H7 (cell line): ENCODE data around the gene THAP7. TPM values are rescaled to one million over a fixed set of nuclear protein-coding genes. Genes with fewer than 3 reads are reported as not detected.

Source experiments
- DNase-seq: peaks from one replicate; pipeline ENCODE4 v3.0.0; 2012
- H3K27me3 ChIP-seq: 2 replicates; pipeline ENCODE4 v1.6.0; 2011; ENCODE audit warnings: mild to moderate bottlenecking, low read length; ENCODE audit not compliant: control insufficient read depth, insufficient read depth
- H3K36me3 ChIP-seq: replicated peaks from 2 replicates; pipeline ENCODE4 v1.5.1; 2011; ENCODE audit warnings: low read length; ENCODE audit not compliant: control insufficient read depth, insufficient read depth
- H3K4me3 ChIP-seq: 2 replicates; pipeline ENCODE4 v1.5.1; 2011; ENCODE audit warnings: low read depth, mild to moderate bottlenecking, control low read depth, low read length, moderate library complexity; ENCODE audit not compliant: insufficient read depth
- total RNA-seq: library from RNA; depleted of rRNA; stranded (reverse); fragments of >200 nt; shearing (Covaris generic); gene quantifications from 2 replicates; pipeline ENCODE4 v1.2.3, GENCODE V29; 2014

THAP7 gene
- total RNA-seq, 1 experiment from 2014 or later = 42.7 TPM

DNA sequence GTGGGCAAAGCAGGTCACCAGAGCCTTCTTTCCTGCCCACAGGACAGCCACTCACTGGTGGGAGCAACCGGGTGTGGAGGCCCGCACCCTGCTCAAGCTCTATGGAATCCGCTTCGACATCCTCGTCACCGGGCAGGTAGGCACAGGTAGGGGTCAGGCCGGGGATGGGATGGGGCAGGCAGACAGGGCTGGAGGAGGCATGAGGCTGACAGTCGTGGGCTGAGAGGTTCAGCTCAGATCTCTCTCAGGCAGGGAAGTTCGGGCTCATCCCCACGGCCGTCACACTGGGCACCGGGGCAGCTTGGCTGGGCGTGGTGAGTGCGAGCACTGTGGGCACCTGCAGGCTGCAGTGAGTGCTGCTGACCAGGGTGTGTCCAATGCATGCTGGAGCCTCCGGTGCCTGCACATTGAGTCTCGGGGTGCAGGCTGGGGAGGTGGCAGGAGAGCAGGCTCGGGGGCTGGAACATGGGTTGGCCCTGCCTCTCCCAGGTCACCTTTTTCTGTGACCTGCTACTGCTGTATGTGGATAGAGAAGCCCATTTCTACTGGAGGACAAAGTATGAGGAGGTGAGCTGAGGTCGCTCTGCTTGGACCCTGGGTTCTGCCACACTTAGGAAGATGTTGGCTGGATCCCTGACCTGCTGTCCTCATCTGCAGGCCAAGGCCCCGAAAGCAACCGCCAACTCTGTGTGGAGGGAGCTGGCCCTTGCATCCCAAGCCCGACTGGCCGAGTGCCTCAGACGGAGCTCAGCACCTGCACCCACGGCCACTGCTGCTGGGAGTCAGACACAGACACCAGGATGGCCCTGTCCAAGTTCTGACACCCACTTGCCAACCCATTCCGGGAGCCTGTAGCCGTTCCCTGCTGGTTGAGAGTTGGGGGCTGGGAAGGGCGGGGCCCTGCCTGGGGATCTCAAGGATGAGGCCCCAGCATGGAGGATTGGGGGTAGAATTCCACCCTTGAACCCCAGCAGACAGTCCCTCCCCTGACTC, 24.1 kb upstream of the THAP7 start:
- DNase-seq = peak; percentile 55
- Histone ChIP-seq H3K27me3 (peaks cover under 1% of the 10 kb centered on the region; the same call in 1 of the 2 replicates), H3K4me3 (no peak overlapping the region), H3K36me3 (no peaks in the 10 kb centered on the region)

DNA sequence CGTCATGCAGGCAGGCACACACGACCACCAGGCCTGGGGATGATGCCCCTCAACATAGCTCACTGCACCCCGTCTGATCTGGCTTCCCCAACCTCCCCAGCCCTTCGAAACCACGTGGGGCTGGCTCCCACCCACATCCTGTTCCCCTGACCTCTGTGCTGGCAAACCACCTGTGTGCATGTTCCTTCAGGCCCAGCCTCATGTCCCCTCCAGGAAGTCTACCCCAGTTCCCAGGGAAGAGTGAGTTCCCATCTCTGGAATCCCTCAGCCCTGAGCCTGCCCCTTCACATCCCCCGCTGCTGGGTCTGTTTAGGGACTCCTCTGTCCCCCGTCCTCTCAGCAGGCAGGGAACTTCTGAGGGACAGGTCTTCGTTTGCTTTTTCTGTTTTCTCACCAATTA, 23.3 kb upstream of the THAP7 start:
- peak; percentile 43 for DNase-seq
- Histone ChIP-seq H3K36me3 (no peaks in the 10 kb centered on the region), H3K4me3 (no peak overlapping the region), H3K27me3 (no peaks in the 10 kb centered on the region)

DNA sequence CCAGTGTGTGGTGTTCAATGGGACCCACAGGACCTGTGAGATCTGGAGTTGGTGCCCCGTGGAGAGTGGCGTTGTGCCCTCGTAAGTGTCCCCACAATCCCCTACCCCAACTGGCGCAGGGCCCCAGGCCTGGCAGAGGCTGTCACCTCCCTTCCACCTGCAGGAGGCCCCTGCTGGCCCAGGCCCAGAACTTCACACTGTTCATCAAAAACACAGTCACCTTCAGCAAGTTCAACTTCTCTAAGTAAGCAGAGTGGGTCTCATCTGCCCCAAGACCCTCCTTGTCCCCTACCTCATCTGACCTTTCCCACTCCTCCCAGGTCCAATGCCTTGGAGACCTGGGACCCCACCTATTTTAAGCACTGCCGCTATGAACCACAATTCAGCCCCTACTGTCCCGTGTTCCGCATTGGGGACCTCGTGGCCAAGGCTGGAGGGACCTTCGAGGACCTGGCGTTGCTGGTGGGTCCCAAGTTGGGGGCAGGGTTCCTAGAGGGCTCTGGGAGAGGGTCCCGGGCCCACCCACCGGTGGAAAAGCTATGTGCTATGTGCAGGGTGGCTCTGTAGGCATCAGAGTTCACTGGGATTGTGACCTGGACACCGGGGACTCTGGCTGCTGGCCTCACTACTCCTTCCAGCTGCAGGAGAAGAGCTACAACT, 21.2 kb upstream of the THAP7 start:
- Histone ChIP-seq H3K4me3 (no peak overlapping the region), H3K36me3 (no peaks in the 10 kb centered on the region), H3K27me3 (no peaks in the 10 kb centered on the region)
- DNase-seq = peak; percentile 72

DNA sequence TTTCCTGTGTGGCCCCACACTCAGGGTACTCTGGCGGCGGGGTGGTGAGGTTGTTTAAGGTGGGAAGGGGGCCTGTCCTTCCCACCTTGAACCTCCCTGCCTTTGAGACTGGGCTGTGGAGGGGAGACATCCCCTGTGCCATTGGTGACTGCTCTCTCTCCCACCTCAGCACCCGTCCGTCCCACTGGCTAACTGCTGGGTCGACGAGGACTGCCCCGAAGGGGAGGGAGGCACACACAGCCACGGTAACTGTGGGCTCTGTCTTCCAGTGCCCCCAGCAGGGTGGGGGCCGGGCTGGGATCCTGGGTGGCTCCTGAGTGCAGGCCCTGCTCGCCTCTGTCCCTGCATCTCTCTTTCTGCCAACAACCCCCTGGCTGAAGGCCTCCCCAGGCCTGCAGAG, 20.6 kb upstream of the THAP7 start:
- H3K36me3 ChIP-seq = no peaks in the 10 kb centered on the region
- DNase-seq = no peak
- H3K27me3 ChIP-seq = no peaks in the 10 kb centered on the region
- no peak overlapping the region for H3K4me3 ChIP-seq

DNA sequence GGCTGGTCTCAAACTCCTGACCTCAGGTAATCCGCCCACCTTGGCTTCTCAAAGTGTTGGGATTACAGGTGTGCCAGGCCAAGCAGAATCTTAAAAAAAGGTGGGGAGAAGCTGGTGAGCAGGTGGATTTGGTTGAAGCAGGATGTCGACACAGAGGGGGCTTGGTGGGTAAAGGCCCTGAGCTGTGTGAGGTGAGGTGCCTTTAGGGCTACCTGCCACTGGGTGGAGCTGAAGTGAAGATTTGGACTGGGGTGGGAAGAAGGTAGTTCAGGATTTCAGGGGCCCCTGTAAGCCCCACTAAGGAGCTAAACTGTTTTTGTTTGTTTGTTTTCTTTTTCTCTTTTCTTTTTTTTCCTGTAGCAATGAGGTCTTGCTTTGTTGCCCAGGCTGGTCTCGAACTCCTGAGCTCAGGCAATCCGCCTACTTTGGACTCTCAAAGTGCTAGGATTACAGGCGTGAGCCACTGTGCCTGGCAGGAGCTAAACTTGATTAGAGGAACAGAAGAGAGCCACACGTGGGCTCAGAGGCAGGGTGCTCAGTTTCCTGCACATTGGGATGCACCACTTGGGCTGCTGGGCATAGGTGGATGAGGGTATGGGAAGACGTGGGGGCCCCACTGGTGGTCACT, 19.0 kb upstream of the THAP7 start:
- no peaks in the 10 kb centered on the region for H3K27me3 ChIP-seq
- DNase-seq = peak; percentile 95
- no peak overlapping the region for H3K4me3 ChIP-seq
- no peaks in the 10 kb centered on the region for H3K36me3 ChIP-seq

DNA sequence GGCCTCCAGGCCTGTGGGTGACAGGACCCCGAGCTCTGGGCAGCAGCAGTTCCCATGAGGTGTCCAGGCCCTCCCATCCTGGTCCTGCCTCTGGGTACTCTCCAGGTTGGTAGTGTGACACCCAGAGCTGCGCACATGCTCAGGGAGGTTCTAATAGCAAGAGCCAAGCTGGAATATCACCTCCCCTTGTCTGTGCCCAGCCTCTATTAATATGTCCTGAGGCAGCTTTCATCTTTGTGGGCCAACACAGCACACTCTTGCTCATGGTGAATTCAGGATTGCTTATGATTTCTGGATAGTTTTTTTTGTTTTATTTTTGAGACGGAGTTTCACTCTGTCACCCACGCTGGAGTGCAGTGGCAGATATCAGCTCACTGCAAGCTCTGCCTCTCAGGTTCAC, 16.4 kb upstream of the THAP7 start:
- H3K27me3 ChIP-seq = no peaks in the 10 kb centered on the region
- H3K4me3 ChIP-seq = no peak overlapping the region
- DNase-seq = no peak
- no peaks in the 10 kb centered on the region for H3K36me3 ChIP-seq

DNA sequence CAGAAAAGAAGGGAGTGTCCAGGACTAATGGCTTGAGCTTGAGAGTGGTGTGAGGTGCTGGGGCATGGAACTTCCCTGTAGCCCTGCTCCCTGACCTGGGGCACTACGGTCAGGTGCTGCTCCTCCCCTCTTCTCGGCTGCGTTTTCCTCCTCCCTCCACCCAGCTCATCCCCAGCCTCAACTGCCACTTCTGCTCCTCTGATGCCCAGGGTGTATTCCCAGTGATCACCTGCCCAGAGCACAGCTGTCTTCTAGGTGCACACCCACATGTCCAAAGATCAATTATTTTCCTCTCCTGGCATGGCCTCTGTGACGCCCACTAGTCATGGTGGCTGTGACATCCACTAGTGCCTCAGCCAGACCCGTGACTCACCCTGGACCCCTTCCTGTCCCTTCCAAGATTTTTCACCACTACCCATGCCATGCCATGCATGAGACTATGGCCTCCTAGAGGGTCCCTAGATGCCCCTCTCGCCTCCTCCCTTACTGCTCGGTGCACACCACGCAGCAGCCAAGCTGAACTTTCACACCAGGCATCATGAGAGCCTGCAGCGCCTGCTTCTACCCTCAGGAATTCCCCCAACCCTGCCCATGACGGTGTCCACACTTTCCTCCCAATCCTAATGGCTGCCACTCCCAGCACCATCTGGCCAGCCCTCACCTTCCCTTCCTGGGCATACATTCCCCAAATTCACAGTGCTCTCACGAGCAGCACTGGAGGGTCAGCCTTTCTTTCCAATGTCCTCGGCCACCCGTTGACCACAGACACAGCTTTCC, 14.9 kb upstream of the THAP7 start:
- H3K4me3 ChIP-seq = no peak overlapping the region
- H3K36me3 ChIP-seq = no peaks in the 10 kb centered on the region
- H3K27me3 ChIP-seq = no peaks in the 10 kb centered on the region; the same call in 1 of the 2 replicates
- DNase-seq = no peak

DNA sequence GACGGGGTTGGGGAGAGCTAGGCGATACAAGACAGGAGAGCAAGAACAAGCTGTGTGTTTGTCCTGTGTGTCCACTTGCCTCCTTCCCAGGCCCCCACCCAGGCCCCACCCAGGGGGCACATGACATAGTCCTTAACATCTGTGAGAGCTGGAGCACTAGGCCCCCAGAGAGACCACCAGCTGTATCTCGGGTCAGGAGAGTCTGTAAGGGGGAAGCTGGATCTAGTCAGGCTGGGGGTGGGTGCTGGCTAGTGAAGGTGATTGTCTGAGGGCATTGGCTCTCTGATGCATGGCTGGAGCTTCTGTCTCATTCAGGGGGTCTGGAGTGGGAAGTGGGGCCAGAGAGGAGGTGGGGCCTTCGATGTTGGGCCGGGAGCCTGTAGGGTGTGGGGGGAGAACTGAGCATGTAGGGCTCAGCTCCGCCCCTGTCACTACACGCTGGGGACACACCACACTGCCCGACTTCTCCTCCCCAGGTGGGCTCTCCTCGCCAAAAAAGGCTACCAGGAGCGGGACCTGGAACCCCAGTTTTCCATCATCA, 13.6 kb upstream of the THAP7 start:
- no peak overlapping the region for H3K4me3 ChIP-seq
- no peaks in the 10 kb centered on the region for H3K36me3 ChIP-seq
- no peaks in the 10 kb centered on the region; the same call in 1 of the 2 replicates for H3K27me3 ChIP-seq
- no peak for DNase-seq

DNA sequence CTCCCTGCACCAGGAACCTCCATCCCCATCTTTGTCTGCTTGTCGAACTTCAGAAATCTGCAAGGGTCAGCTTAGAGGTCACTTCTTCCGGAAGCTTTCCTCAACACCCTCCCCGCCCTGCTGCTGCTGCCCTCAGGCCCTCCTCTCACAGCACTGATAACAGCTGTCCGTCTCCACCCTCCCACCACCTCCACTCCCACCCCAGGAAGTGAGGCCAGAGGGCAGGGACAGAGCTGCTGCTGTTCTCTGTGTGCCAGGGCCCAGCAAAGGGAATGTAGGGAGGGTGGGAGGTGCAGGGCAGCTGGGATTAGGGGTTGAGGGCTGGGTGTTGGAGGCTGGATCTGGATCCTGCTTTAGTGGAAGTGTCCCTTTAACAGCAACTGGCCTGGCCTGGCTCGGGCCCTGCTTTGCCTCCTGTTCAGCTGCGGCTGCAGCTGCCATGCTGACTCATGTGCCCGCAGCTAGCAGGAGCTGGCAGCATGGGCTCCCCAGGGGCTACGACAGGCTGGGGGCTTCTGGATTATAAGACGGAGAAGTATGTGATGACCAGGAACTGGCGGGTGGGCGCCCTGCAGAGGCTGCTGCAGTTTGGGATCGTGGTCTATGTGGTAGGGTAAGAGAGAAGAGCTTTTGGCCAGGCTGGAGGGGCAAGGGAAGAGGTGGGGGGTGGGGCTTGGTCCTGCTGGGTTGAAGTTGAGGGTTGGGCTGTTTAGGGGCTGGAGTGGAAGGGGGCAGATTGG, 13.0 kb upstream of the THAP7 start, which contains the start of gene P2RX6:
TSS of gene P2RX6 (plus strand) at position 440 of the 740 bp plus-strand sequence. CDS start at position 450, 10 bp downstream.
- no peaks in the 10 kb centered on the region for H3K36me3 ChIP-seq
- H3K27me3 ChIP-seq = no peaks in the 10 kb centered on the region; the same call in 1 of the 2 replicates
- H3K4me3 ChIP-seq = peak within 1 kb of the TSS; percentile 71
- DNase-seq = no peak

DNA sequence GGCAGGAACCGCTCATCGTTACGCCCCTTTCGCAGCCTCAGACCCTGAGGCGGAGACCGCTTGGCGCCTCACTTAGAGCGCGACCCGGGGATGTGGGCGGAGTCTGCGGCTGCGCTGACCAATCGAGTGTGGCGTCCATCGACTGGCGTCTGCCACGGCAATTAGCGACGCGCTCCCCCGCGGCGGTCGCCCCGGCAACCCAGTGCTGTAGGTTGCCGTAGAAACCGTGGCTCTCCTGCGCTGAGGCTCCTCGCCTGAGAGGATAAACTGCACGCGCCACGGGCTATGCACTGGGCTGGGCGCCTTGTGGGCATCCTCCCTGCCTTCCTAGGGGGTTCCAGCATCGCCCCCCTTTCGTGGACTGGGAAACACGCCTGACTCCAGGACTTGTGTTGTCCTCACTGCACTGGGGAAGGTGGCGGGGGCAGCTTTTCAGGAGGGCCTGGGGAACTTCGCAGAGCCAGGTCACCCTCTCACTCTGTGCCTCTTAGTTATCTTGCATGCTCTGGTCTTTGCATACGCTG, 12.3 kb upstream of the THAP7 start:
- peak overlapping the region; percentile 71 for H3K4me3 ChIP-seq
- H3K36me3 ChIP-seq = no peaks in the 10 kb centered on the region
- no peaks in the 10 kb centered on the region; the same call in 1 of the 2 replicates for H3K27me3 ChIP-seq
- DNase-seq = peak; percentile 99

DNA sequence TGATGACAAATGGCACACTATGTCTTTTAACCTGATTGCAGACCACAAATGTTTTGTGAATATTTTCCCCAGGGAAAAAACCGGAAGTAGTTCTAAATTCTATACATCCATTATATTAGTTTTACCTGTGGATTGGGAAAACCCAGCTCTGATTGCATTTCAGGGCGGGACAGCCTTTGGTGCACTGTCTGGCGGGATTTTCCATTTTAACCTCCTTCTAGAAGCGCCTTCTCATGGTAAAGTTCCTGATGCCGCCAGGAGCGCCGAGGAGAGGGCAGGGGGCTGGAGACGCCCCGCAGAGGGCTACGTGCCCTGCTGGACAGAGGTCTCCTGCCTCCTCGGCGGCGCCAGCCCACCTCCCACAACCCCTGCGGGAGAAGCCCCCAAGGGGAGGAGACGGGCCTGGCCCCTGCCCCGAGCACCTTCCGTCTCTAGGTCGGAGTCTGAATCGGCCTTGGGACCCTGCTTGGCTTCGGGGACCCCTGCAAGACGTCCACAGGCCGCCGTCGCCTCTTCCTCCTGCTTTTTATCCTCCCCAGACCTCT, 11.8 kb upstream of the THAP7 start:
- H3K36me3 ChIP-seq = no peaks in the 10 kb centered on the region
- H3K4me3 ChIP-seq = peak overlapping the region; percentile 71
- no peak for DNase-seq
- H3K27me3 ChIP-seq = no peaks in the 10 kb centered on the region; the same call in 1 of the 2 replicates

DNA sequence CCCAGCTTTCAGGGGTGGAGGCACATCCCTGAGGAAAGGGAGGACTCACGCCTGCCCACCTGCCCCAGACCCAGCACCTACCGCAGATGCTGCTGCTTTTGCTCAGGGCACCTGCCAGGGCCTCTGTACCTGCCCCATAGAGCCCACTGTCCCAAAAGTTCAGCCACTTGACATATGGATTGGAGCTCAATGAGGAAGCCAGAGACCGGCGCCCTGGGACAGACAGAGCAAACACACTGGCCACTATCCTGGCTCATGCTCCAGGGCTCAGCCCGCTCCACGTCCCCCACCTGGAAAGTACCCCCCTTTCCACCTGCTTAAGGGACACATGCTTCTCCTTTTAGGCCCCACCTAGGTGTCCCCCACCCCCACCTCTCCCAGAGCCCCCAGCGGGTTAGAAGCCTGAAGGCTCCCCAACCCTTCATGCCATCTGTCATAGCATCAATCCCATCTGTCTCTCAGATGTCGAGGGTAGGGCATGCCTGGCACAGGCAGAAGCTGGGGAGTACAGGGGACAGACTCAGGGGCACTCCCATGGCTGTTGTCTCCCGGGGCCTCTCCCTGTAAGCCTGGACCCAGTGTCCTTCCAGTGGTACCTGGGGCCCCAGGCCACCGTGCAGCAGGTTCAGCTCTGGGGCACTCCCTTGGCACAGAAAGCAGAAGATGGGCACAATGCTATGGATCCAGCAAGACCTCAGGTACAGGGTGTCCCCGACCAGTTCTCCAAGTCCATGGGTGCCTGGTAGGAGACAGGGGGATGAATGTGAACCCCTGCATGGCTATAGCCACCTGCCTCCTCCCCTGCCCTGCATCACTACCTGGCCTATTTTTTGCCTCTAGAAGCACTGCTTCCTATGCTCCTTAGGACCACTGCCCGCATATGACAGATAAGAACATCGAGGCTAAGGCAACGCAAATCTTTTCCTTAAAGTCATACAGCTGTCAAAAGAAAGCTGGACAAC, 10.8 kb upstream of the THAP7 start:
- Histone ChIP-seq H3K27me3 (no peaks in the 10 kb centered on the region; the same call in 1 of the 2 replicates), H3K36me3 (no peaks in the 10 kb centered on the region), H3K4me3 (no peak overlapping the region)
- no peak for DNase-seq
